ENCODE measurements around the gene ARHGEF17.

Gene ARHGEF17

GRCh38 chr11:73359930-73360742 lies 52.1 kb downstream of the ARHGEF17 start:
- peak; percentile 53 for DNase-seq

- no peak for DNase-seq
Observed at GRCh38 chr11:73360743-73361369, 52.8 kb downstream of the ARHGEF17 start.

GRCh38 chr11:73361953-73362776 lies 54.1 kb downstream of the ARHGEF17 start:
- DNase-seq = no peak

- DNase-seq = no peak
Observed at GRCh38 chr11:73363147-73363546, 55.1 kb downstream of the ARHGEF17 start.

- no peak for DNase-seq
Observed at GRCh38 chr11:73365352-73366264, 57.5 kb downstream of the ARHGEF17 start.

- peak; percentile 45 for DNase-seq
Observed at GRCh38 chr11:73366265-73366610, 58.2 kb downstream of the ARHGEF17 start.

GRCh38 chr11:73366953-73367352 lies 58.9 kb downstream of the ARHGEF17 start:
- DNase-seq = no peak

GRCh38 chr11:73367482-73368024 lies 59.5 kb downstream of the ARHGEF17 start:
- DNase-seq = peak; percentile 14

GRCh38 chr11:73372375-73372993 lies 64.4 kb downstream of the ARHGEF17 start:
- DNase-seq = no peak

GRCh38 chr11:73374151-73374550 lies 66.1 kb downstream of the ARHGEF17 start:
- no peak for DNase-seq

GRCh38 chr11:73375830-73376159 lies 67.7 kb downstream of the ARHGEF17 start:
- no peak for DNase-seq

GRCh38 chr11:73376160-73376802 lies 68.2 kb downstream of the ARHGEF17 start, which contains the start of gene RELT:
RELT (plus strand) TSS chr11:73376399; CDS start chr11:73389137, 12,738 bp downstream.
- peak; percentile 94 for DNase-seq

- peak; percentile 74 for DNase-seq
Observed at GRCh38 chr11:73376803-73377629, 68.9 kb downstream of the ARHGEF17 start.

- no peak for DNase-seq
Observed at GRCh38 chr11:73379189-73379880, 71.3 kb downstream of the ARHGEF17 start.

- no peak for DNase-seq
Observed at GRCh38 chr11:73380331-73380730, 72.3 kb downstream of the ARHGEF17 start.

- no peak for DNase-seq
Observed at GRCh38 chr11:73380897-73381410, 72.9 kb downstream of the ARHGEF17 start.

GRCh38 chr11:73381589-73381988 lies 73.5 kb downstream of the ARHGEF17 start:
- no peak for DNase-seq

GRCh38 chr11:73382183-73382582 lies 74.1 kb downstream of the ARHGEF17 start:
- no peak for DNase-seq

- no peak for DNase-seq
Observed at GRCh38 chr11:73382747-73383146, 74.7 kb downstream of the ARHGEF17 start.

Data from CD4-positive, alpha-beta T cell treated with Interleukin-17A for 4 hours (primary cell).